Neural progenitor cell (in vitro differentiated cells): Measurements from ENCODE around the gene MARCO. TPM values are rescaled to one million over a fixed set of nuclear protein-coding genes. Genes with fewer than 3 reads are reported as not detected.
"Not testable (repeated sequence)": the region's sequence is repeated elsewhere in the genome, so short reads cannot be mapped to it uniquely, and the experiment has no call there.

Experiments used
- DNase-seq: peaks from one replicate; pipeline ENCODE4 v3.0.0-alpha.2; 2016; ENCODE audit warnings: low spot score
- H2AFZ ChIP-seq: fragments of 200-600 bp; sonication (generic); replicated peaks from 2 replicates; pipeline ENCODE4 v1.6.1; 2016; ENCODE audit warnings: antibody characterized with exemption
- H3F3A ChIP-seq: fragments of 200-600 bp; sonication (generic); 2 replicates; pipeline ENCODE4 v1.6.1; 2016; ENCODE audit warnings: antibody characterized with exemption, low read depth
- H3K27ac ChIP-seq: fragments of 200-600 bp; sonication (generic); 2 replicates; pipeline ENCODE4 v1.5.1; 2016; ENCODE audit warnings: mild to moderate bottlenecking
- H3K27me3 ChIP-seq: fragments of 200-600 bp; sonication (generic); 2 replicates; pipeline ENCODE4 v1.6.1; 2016; ENCODE audit warnings: mild to moderate bottlenecking, moderate library complexity
- H3K36me3 ChIP-seq: fragments of 200-600 bp; sonication (generic); 2 replicates; pipeline ENCODE4 v1.5.1; 2016
- H3K4me1 ChIP-seq: fragments of 200-600 bp; sonication (generic); 2 replicates; pipeline ENCODE4 v1.6.1; 2016; ENCODE audit warnings: mixed run types
- H3K4me2 ChIP-seq: fragments of 200-600 bp; sonication (generic); 2 replicates; pipeline ENCODE4 v1.6.1; 2016
- H3K4me3 ChIP-seq: fragments of 200-600 bp; sonication (generic); 2 replicates; pipeline ENCODE4 v1.5.1; 2016
- H3K79me2 ChIP-seq: fragments of 200-600 bp; sonication (generic); 2 replicates; pipeline ENCODE4 v1.6.1; 2016; ENCODE audit warnings: low read depth
- H3K9ac ChIP-seq: fragments of 200-600 bp; sonication (generic); 2 replicates; pipeline ENCODE4 v1.6.1; 2016
- H3K9me3 ChIP-seq: fragments of 200-600 bp; sonication (generic); 2 replicates; pipeline ENCODE4 v1.5.1; 2016; ENCODE audit warnings: low read depth
- H4K20me1 ChIP-seq: fragments of 200-600 bp; sonication (generic); 2 replicates; pipeline ENCODE4 v1.6.1; 2016; ENCODE audit warnings: low read depth
- H3K27ac Mint-ChIP-seq: 3 replicates; pipeline ENCODE4 v1.8.0; 2021; ENCODE audit warnings: mixed read lengths
- H3K27me3 Mint-ChIP-seq: 2 replicates; pipeline ENCODE4 v1.8.0; 2022; ENCODE audit warnings: low read depth, mild to moderate bottlenecking, inconsistent platforms, moderate library complexity, mixed read lengths; ENCODE audit not compliant: insufficient read depth
- H3K36me3 Mint-ChIP-seq: 3 replicates; pipeline ENCODE4 v1.8.0; 2021; ENCODE audit warnings: mixed read lengths
- H3K4me1 Mint-ChIP-seq: 3 replicates; pipeline ENCODE4 v1.8.0; 2021; ENCODE audit warnings: mixed read lengths
- H3K4me3 Mint-ChIP-seq: 3 replicates; pipeline ENCODE4 v1.8.0; 2021; ENCODE audit warnings: mild to moderate bottlenecking, moderate library complexity, mixed read lengths
- H3K9me3 Mint-ChIP-seq: 3 replicates; pipeline ENCODE4 v1.8.0; 2020; ENCODE audit warnings: mixed read lengths
- CTCF ChIP-seq: fragments of 200-600 bp; sonication (generic); IDR thresholded peaks from 2 replicates; pipeline ENCODE4 v1.5.1; 2017; ENCODE audit warnings: antibody characterized with exemption, mild to moderate bottlenecking
- EZH2 ChIP-seq: fragments of 200-600 bp; sonication (generic); IDR thresholded peaks from 2 replicates; pipeline ENCODE4 v1.6.1; 2017; ENCODE audit warnings: antibody characterized with exemption, mild to moderate bottlenecking, moderate library complexity
- EZH2phosphoT487 ChIP-seq: fragments of 200-600 bp; sonication (generic); IDR thresholded peaks from 2 replicates; pipeline ENCODE4 v1.6.1; 2017; ENCODE audit warnings: antibody characterized with exemption
- total RNA-seq: library from RNA; depleted of rRNA; stranded (reverse); fragments of >200 nt; gene quantifications from 2 replicates; pipeline ENCODE4 v1.2.3, GENCODE V29; 2015; ENCODE audit warnings: low replicate concordance

Gene MARCO
- total RNA-seq, 1 donor from 2014 or later, result not detected

GRCh38 chr2:118992740-118993391 lies 50.9 kb downstream of the MARCO start:
- Mint-ChIP-seq H3K4me3 (no peak overlapping the region), H3K4me1 (no peaks in the 10 kb centered on the region), H3K9me3 (no peaks in the 10 kb centered on the region), H3K36me3 (no peaks in the 10 kb centered on the region), H3K27ac (no peak overlapping the region), H3K27me3 (peaks cover 3% of the 10 kb centered on the region)
- H3F3A ChIP-seq, result no peaks in the 10 kb centered on the region
- no peak for DNase-seq
- H3K4me1 ChIP-seq, result no peaks in the 10 kb centered on the region
- H3K9me3 ChIP-seq, result no peaks in the 10 kb centered on the region
- no peaks in the 10 kb centered on the region for H3K36me3 ChIP-seq
- no peak overlapping the region for H3K27ac ChIP-seq
- TF ChIP-seq EZH2phosphoT487 (no peak), EZH2 (no peak), CTCF (no peak)
- H3K79me2 ChIP-seq, result no peaks in the 10 kb centered on the region
- H2AFZ ChIP-seq, result no peak overlapping the region
- H4K20me1 ChIP-seq, result no peaks in the 10 kb centered on the region
- H3K9ac ChIP-seq, result no peak overlapping the region
- H3K4me3 ChIP-seq, result no peak overlapping the region
- no peaks in the 10 kb centered on the region for H3K27me3 ChIP-seq
- H3K4me2 ChIP-seq, result no peak overlapping the region

GRCh38 chr2:118993392-118993752 lies 51.4 kb downstream of the MARCO start:
- no peaks in the 10 kb centered on the region for H4K20me1 ChIP-seq
- H3K27me3 ChIP-seq, result no peaks in the 10 kb centered on the region
- no peak overlapping the region for H3K9ac ChIP-seq
- no peak for TF ChIP-seq EZH2phosphoT487
- no peak for TF ChIP-seq CTCF
- TF ChIP-seq EZH2, result no peak
- no peaks in the 10 kb centered on the region for H3K36me3 ChIP-seq
- H3K27ac Mint-ChIP-seq, result no peak overlapping the region
- no peaks in the 10 kb centered on the region for H3K79me2 ChIP-seq
- no peaks in the 10 kb centered on the region for H3K4me1 ChIP-seq
- no peak for DNase-seq
- H3K27ac ChIP-seq, result no peak overlapping the region
- no peak overlapping the region for H3K4me3 ChIP-seq
- no peaks in the 10 kb centered on the region for H3K9me3 Mint-ChIP-seq
- H3K36me3 Mint-ChIP-seq, result no peaks in the 10 kb centered on the region
- no peaks in the 10 kb centered on the region for H3K4me1 Mint-ChIP-seq
- no peaks in the 10 kb centered on the region for H3K9me3 ChIP-seq
- H3F3A ChIP-seq, result no peaks in the 10 kb centered on the region
- H2AFZ ChIP-seq, result no peak overlapping the region
- peaks cover 3% of the 10 kb centered on the region for H3K27me3 Mint-ChIP-seq
- no peak overlapping the region for H3K4me2 ChIP-seq
- no peak overlapping the region for H3K4me3 Mint-ChIP-seq

- Histone ChIP-seq H3K4me2 (no peak overlapping the region), H4K20me1 (no peaks in the 10 kb centered on the region), H3K9me3 (no peaks in the 10 kb centered on the region), H3K4me3 (no peak overlapping the region), H3K9ac (no peak overlapping the region), H2AFZ (no peak overlapping the region), H3K27ac (no peak overlapping the region), H3K4me1 (no peaks in the 10 kb centered on the region), H3F3A (no peaks in the 10 kb centered on the region), H3K36me3 (no peaks in the 10 kb centered on the region), H3K27me3 (no peaks in the 10 kb centered on the region), H3K79me2 (no peaks in the 10 kb centered on the region)
- TF ChIP-seq EZH2phosphoT487, result no peak
- TF ChIP-seq EZH2, result no peak
- H3K36me3 Mint-ChIP-seq, result no peaks in the 10 kb centered on the region
- no peaks in the 10 kb centered on the region for H3K4me1 Mint-ChIP-seq
- no peak for DNase-seq
- H3K27me3 Mint-ChIP-seq, result peaks cover 3% of the 10 kb centered on the region
- no peaks in the 10 kb centered on the region for H3K9me3 Mint-ChIP-seq
- H3K27ac Mint-ChIP-seq, result no peak overlapping the region
- no peak overlapping the region for H3K4me3 Mint-ChIP-seq
Observed at GRCh38 chr2:118994172-118994700, 52.2 kb downstream of the MARCO start.

- Histone ChIP-seq H3K36me3 (no peaks in the 10 kb centered on the region), H3F3A (no peaks in the 10 kb centered on the region), H3K27ac (no peak overlapping the region), H4K20me1 (no peaks in the 10 kb centered on the region), H3K4me3 (no peak overlapping the region), H3K27me3 (no peaks in the 10 kb centered on the region), H3K4me2 (no peak overlapping the region), H3K79me2 (no peaks in the 10 kb centered on the region), H3K9ac (no peak overlapping the region), H3K9me3 (no peaks in the 10 kb centered on the region), H2AFZ (no peak overlapping the region), H3K4me1 (no peaks in the 10 kb centered on the region)
- no peak for DNase-seq
- TF ChIP-seq CTCF, result no peak
- no peak for TF ChIP-seq EZH2
- no peak for TF ChIP-seq EZH2phosphoT487
- Mint-ChIP-seq H3K36me3 (no peaks in the 10 kb centered on the region), H3K9me3 (no peaks in the 10 kb centered on the region), H3K27ac (no peak overlapping the region), H3K27me3 (peaks cover 3% of the 10 kb centered on the region), H3K4me1 (no peaks in the 10 kb centered on the region), H3K4me3 (no peak overlapping the region)
Observed at GRCh38 chr2:118994778-118995177, 52.8 kb downstream of the MARCO start.

GRCh38 chr2:119003856-119004255 lies 61.9 kb downstream of the MARCO start:
- H3K27me3 Mint-ChIP-seq, H3K4me3 Mint-ChIP-seq, DNase-seq, H3K4me3 ChIP-seq, H3K27ac ChIP-seq, H4K20me1 ChIP-seq, H3K27ac Mint-ChIP-seq, H3K4me1 Mint-ChIP-seq, H3K36me3 Mint-ChIP-seq, H3K4me1 ChIP-seq, H3K36me3 ChIP-seq, H3K27me3 ChIP-seq, H2AFZ ChIP-seq, H3K9ac ChIP-seq, H3K9me3 ChIP-seq, H3K79me2 ChIP-seq, H3F3A ChIP-seq, H3K4me2 ChIP-seq: not testable (repeated sequence)
- H3K9me3 Mint-ChIP-seq, result peaks cover 14% of the 10 kb centered on the region
